ENCODE measurements around the gene GMEB2. TPM values are rescaled to one million over a fixed set of nuclear protein-coding genes. Genes with fewer than 3 reads are reported as not detected.

Gene GMEB2
- total and polyA plus RNA-seq, 10 of the 15 experiments (the other 5 are each of a cell fraction or from before 2014, with no cell fraction given) = 0.08 to 15.1 (median 6.9) TPM

- H3K9ac ChIP-seq (ENCODE audit: control insufficient read depth, insufficient read depth, low read length) = 0 out of 2 replicates have a peak within 1 kb of the TSS, but pooled peaks have one; percentile 22
- POLR2A ChIA-PET = interaction anchor here (1.1 to 1.7 kb wide), 2 partner anchors 12 to 20 kb away, joined by 3 to 6 read pairs; partner anchors contain the start of gene HELZ2
- WGBS (ENCODE audit: insufficient coverage, insufficient replicate concordance, low lambda C conversion rate, missing lambda C conversion rate) = 2% methylated on average over 17 of the region's 34 CpGs
- no TSS peak for BruUV-seq (replicated peaks)
- no peaks in the 10 kb centered on the region; a peak in 1 of 4 replicates for H3K27me3 ChIP-seq (replicated peaks in 1 of 2; ENCODE audit: control insufficient read depth in 2 of 2, insufficient read depth in 2 of 2, low read length in 1 of 2)
- SMC1A ChIA-PET (ENCODE audit: uncharacterized antibody, unreplicated experiment) = interaction anchor here (1.1 to 1.6 kb wide), 3 partner anchors 9 to 650 kb away, joined by 3 to 5 read pairs (median 3); no protein-coding TSS in a partner anchor
- RAD21 ChIA-PET (ENCODE audit: unreplicated experiment) = interaction anchor here (2.0 to 2.2 kb wide), 2 partner anchors 15 to 88 kb away, joined by 8 to 17 read pairs; partner anchors contain the start of gene PTK6
- ATAC-seq = peak; percentile 62
- DNase-seq (ENCODE audit: low read depth, low spot score) = no peak
- peak within 1 kb of the TSS; percentile 67 for H2AFZ ChIP-seq (ENCODE audit: control insufficient read depth, low read depth, low read length)
- H3K4me2 ChIP-seq (ENCODE audit: control insufficient read depth, insufficient read depth) = peak within 1 kb of the TSS; percentile 90
- no peak for FAIRE-seq
- in situ Hi-C loops (cut with MboI) = no loop called here
- peak within 1 kb of the TSS; percentile 64 for H3K27ac ChIP-seq (ENCODE audit: control insufficient read depth, insufficient read depth)
- intact Hi-C loops (cut with micrococcal nuclease; ENCODE audit: unreplicated experiment) = loop anchor here (1.0 kb wide), 2 partner anchors 17 to 73 kb away; partner anchors contain the start of genes GMEB2 and PTK6
- H3K9me3 ChIP-seq (replicated peaks; ENCODE audit: control insufficient read depth, insufficient read depth, low read length) = no peaks in the 10 kb centered on the region
- no peak for TF ChIP-seq NFIC (IDR thresholded peaks at IDR 0.05; ENCODE audit: low read depth, low read length)
- 0 out of 2 replicates have a peak, but pooled peaks have one; percentile 22 for TF ChIP-seq RB1 (IDR thresholded peaks at IDR 0.05; ENCODE audit: borderline replicate concordance)
- TF ChIP-seq NR2F1 (conservative IDR thresholded peaks at IDR 0.05) = 0 out of 2 replicates have a peak, but pooled peaks have one; percentile 10
- TF ChIP-seq IKZF1 (conservative IDR thresholded peaks at IDR 0.05) = peak; percentile 28
- CTCF ChIA-PET = interaction anchor here (1.1 to 1.8 kb wide), 2 partner anchors 16 to 19 kb away, joined by 5 to 9 read pairs; partner anchors contain the start of gene PTK6
- H4K20me1 ChIP-seq (ENCODE audit: control insufficient read depth, insufficient read depth) = no peaks in the 10 kb centered on the region; the same call in 1 of the 2 replicates
- H3K79me2 ChIP-seq (ENCODE audit: control insufficient read depth, insufficient read depth, low read length) = no peaks in the 10 kb centered on the region
- H3K4me1 ChIP-seq (ENCODE audit: control insufficient read depth, insufficient read depth, low read length) = peaks cover 22% of the 10 kb centered on the region
- H3K4me3 ChIP-seq = peak within 1 kb of the TSS; percentile 65
- H3K36me3 ChIP-seq (ENCODE audit: control insufficient read depth in 2 of 2, insufficient read depth in 2 of 2, low read length in 1 of 2) = no peaks in the 10 kb centered on the region
Measured at GRCh38 chr20:63553933-63554290, 73.0 kb downstream of the GMEB2 start, which contains the start of gene FNDC11. Gene FNDC11 (plus strand): TSS chr20:63554159. CDS start chr20:63555664, 1,505 bp downstream.
